IMR-90 (cell line): ENCODE measurements around the gene TBC1D9. TPM values are rescaled to one million over a fixed set of nuclear protein-coding genes. Genes with fewer than 3 reads are reported as not detected.

ENCODE experiments used
- ATAC-seq: fragments of 200-7000 bp; cut with Tn5 transposase; 2 replicates; pipeline ENCODE4 v1.9.1; 2020; ENCODE audit warnings: low read depth, mild to moderate bottlenecking, moderate library complexity
- BruUV-seq: library from RNA; stranded (reverse); fragments of 400-500 nt; replicated peaks from 2 replicates; lab custom pipeline; 2021; lab: Mats Ljungman, UMichigan
- CTCF ChIA-PET: fragments of 300-600 bp; formaldehyde crosslinking; extraction: SDS; loops from one replicate; lab custom pipeline; 2021; ENCODE audit warnings: antibody characterized with exemption; lab: Yijun Ruan, JAX
- POLR2A ChIA-PET: fragments of 300-600 bp; sonication (Branson Sonifier 250); formaldehyde crosslinking; loops from one replicate; lab custom pipeline; 2022; ENCODE audit warnings: antibody characterized with exemption; ENCODE audit not compliant: unreplicated experiment; lab: Charles Lee
- DNase-seq: peaks from one replicate; pipeline ENCODE4 v3.0.0; 2013
- H2AFZ ChIP-seq: replicated peaks from 2 replicates; pipeline ENCODE3; 2013; ENCODE audit warnings: low read length, mild to moderate bottlenecking; ENCODE audit not compliant: poor library complexity
- H2AK5ac ChIP-seq: 2 replicates; pipeline ENCODE4 v1.6.1; 2013; ENCODE audit warnings: low read depth, low read length, inconsistent platforms
- H2AK9ac ChIP-seq: replicated peaks from 2 replicates; pipeline ENCODE3; 2013; ENCODE audit warnings: mild to moderate bottlenecking, low read depth, low read length, moderate library complexity; ENCODE audit not compliant: poor library complexity
- H2BK120ac ChIP-seq: 2 replicates; pipeline ENCODE4 v1.6.1; 2013; ENCODE audit warnings: low read depth, low read length, inconsistent platforms
- H2BK15ac ChIP-seq: 3 replicates; pipeline ENCODE4 v1.6.1; 2013; ENCODE audit warnings: low read depth, low read length, inconsistent platforms
- H2BK20ac ChIP-seq: 2 replicates; pipeline ENCODE4 v1.6.1; 2013; ENCODE audit warnings: low read depth, mild to moderate bottlenecking, inconsistent platforms, low read length, moderate library complexity
- H2BK5ac ChIP-seq: 2 replicates; pipeline ENCODE4 v1.6.1; 2013; ENCODE audit warnings: mild to moderate bottlenecking, low read depth, low read length, inconsistent platforms; ENCODE audit not compliant: poor library complexity, severe bottlenecking
- H3K14ac ChIP-seq: replicated peaks from 2 replicates; pipeline ENCODE4 v1.6.1; 2013; ENCODE audit warnings: low read depth, low read length, inconsistent platforms
- H3K18ac ChIP-seq: 2 replicates; pipeline ENCODE4 v1.6.1; 2013; ENCODE audit warnings: low read depth, low read length, control low read depth
- H3K23ac ChIP-seq: 2 replicates; pipeline ENCODE4 v1.6.1; 2013; ENCODE audit warnings: low read depth, low read length, inconsistent platforms
- H3K27ac ChIP-seq: 2 replicates; pipeline ENCODE4 v1.5.1; 2013; ENCODE audit warnings: mild to moderate bottlenecking, control low read depth, low read length; ENCODE audit not compliant: insufficient read depth
- H3K27me3 ChIP-seq: 2 replicates; pipeline ENCODE4 v1.6.1; 2013; ENCODE audit warnings: low read length; ENCODE audit not compliant: control insufficient read depth, insufficient read depth
- H3K36me3 ChIP-seq: 2 replicates; pipeline ENCODE4 v1.6.1; 2013; ENCODE audit warnings: low read length, mixed read lengths; ENCODE audit not compliant: control insufficient read depth, insufficient read depth
- H3K4ac ChIP-seq: 2 replicates; pipeline ENCODE4 v1.6.1; 2013; ENCODE audit warnings: low read depth, low read length, inconsistent platforms
- H3K4me1 ChIP-seq: 2 replicates; pipeline ENCODE4 v1.6.1; 2013; ENCODE audit warnings: low read length, mixed read lengths; ENCODE audit not compliant: control insufficient read depth, insufficient read depth
- H3K4me2 ChIP-seq: 2 replicates; pipeline ENCODE4 v1.6.1; 2013; ENCODE audit warnings: low read depth, mild to moderate bottlenecking, control low read depth, low read length, moderate library complexity
- H3K4me3 ChIP-seq: 2 replicates; pipeline ENCODE4 v1.5.1; 2013; ENCODE audit warnings: low read depth, mild to moderate bottlenecking, control low read depth, low read length, moderate library complexity; ENCODE audit not compliant: insufficient read depth
- H3K56ac ChIP-seq: 2 replicates; pipeline ENCODE4 v1.6.1; 2013; ENCODE audit warnings: low read length, inconsistent platforms; ENCODE audit not compliant: insufficient read depth; ENCODE audit errors: extremely low read depth
- H3K79me1 ChIP-seq, 2 experiments: 2 replicates each; pipeline ENCODE4 v1.6.1; 2013; ENCODE audit warnings: low read length in 2 of 2, inconsistent platforms in 1 of 2, low read depth in 1 of 2
- H3K9ac ChIP-seq: 2 replicates; pipeline ENCODE4 v1.6.1; 2013; ENCODE audit warnings: low read depth, low read length, control low read depth
- H3K9me1 ChIP-seq: 2 replicates; pipeline ENCODE4 v1.6.1; 2013; ENCODE audit warnings: low read length, inconsistent platforms; ENCODE audit not compliant: insufficient read depth
- H3K9me3 ChIP-seq: 2 replicates; pipeline ENCODE4 v1.6.1; 2013; ENCODE audit warnings: low read length; ENCODE audit not compliant: control insufficient read depth, insufficient read depth
- H4K20me1 ChIP-seq: 2 replicates; pipeline ENCODE4 v1.6.1; 2013; ENCODE audit warnings: low read length, inconsistent platforms; ENCODE audit not compliant: insufficient read depth
- H4K5ac ChIP-seq: 2 replicates; pipeline ENCODE4 v1.6.1; 2013; ENCODE audit warnings: mild to moderate bottlenecking, low read depth, low read length, control low read depth
- H4K8ac ChIP-seq, 2 experiments: 2 replicates each; pipeline ENCODE4 v1.6.1; 2013; ENCODE audit warnings: low read depth in 2 of 2, low read length in 2 of 2, control low read depth in 1 of 2, inconsistent platforms in 1 of 2
- H4K91ac ChIP-seq: 2 replicates; pipeline ENCODE4 v1.6.1; 2013; ENCODE audit warnings: low read depth, low read length, inconsistent platforms; ENCODE audit not compliant: insufficient read depth
- CEBPB ChIP-seq: IDR thresholded peaks from 2 replicates; pipeline ENCODE4 v1.6.1; 2012; ENCODE audit warnings: low read depth, low read length, improper control_type of control experiment
- CHD1 ChIP-seq: IDR thresholded peaks from 2 replicates; pipeline ENCODE4 v1.6.1; 2012; ENCODE audit warnings: low read depth, low read length, improper control_type of control experiment
- FOS ChIP-seq: fragments of 150-350 bp; IDR thresholded peaks from 2 replicates; pipeline ENCODE4 v1.6.1; 2016; ENCODE audit warnings: low read depth, low read length
- MXI1 ChIP-seq: IDR thresholded peaks from 2 replicates; pipeline ENCODE4 v1.6.1; 2012; ENCODE audit warnings: low read depth, mild to moderate bottlenecking, low read length, moderate library complexity, borderline replicate concordance
- POLR2A ChIP-seq: IDR thresholded peaks from 2 replicates; pipeline ENCODE4 v1.6.1; 2012; ENCODE audit warnings: mild to moderate bottlenecking, low read depth, low read length
- RAD21 ChIP-seq: IDR thresholded peaks from 2 replicates; pipeline ENCODE4 v1.6.1; 2012; ENCODE audit warnings: low read length, improper control_type of control experiment
- RCOR1 ChIP-seq: IDR thresholded peaks from 2 replicates; pipeline ENCODE4 v1.6.1; 2012; ENCODE audit warnings: mild to moderate bottlenecking, low read length, improper control_type of control experiment; ENCODE audit not compliant: insufficient replicate concordance
- SMC3 ChIP-seq: fragments of 150-350 bp; IDR thresholded peaks from 2 replicates; pipeline ENCODE4 v1.6.1; 2016; ENCODE audit warnings: low read depth, mild to moderate bottlenecking, antibody characterized with exemption, low read length, moderate library complexity
- WGBS, 2 experiments: methylation state at CpG; one replicate each; pipeline versions ENCODE4 v1.1.5 to v1.1.7; 2013; ENCODE audit warnings: missing lambda C conversion rate in 2 of 2; ENCODE audit not compliant: insufficient read length in 1 of 2; ENCODE audit errors: extremely low coverage in 2 of 2; 5-methylcytosine and 5-hydroxymethylcytosine counted together
- dilution Hi-C: fragments of 300-500 bp; cut with HindIII; formaldehyde crosslinking; loops from one replicate; pipeline ENCODE4 v1.14.3; 2018; ENCODE audit warnings: low sequenced_read_pairs; ENCODE audit not compliant: unreplicated experiment
- in situ Hi-C: fragments of 300-500 bp; cut with MboI; formaldehyde crosslinking; loops from 3 replicates; pipeline ENCODE4 v1.14.3; 2019; ENCODE audit warnings: low sequenced_read_pairs, inconsistent platforms, mixed read lengths
- intact Hi-C: fragments of 100-400 bp; cut with micrococcal nuclease; formaldehyde crosslinking; loops from 2 replicates; pipeline ENCODE4 v1.10.0; 2022
- polyA plus RNA-seq, 3 experiments: library from polyadenylated mRNA; depleted of rRNA; stranded (reverse); fragments of >200 nt; gene quantifications; 2 replicates each; pipeline ENCODE4 v1.2.3, GENCODE V29; 2012; ENCODE audit warnings: low replicate concordance in 1 of 3
- total RNA-seq: library from RNA; depleted of rRNA; stranded (reverse); fragments of >200 nt; gene quantifications from 2 replicates; pipeline ENCODE4 v1.2.3, GENCODE V29; 2012
- TF ChIP-seq, protein P1 (sequence below): conservative IDR thresholded peaks from 2 replicates; pipeline ENCODE4 v1.5.1; 2012; ENCODE audit warnings: mild to moderate bottlenecking, low read depth, low read length, improper control_type of control experiment
- TF ChIP-seq, protein P2 (sequence below): fragments of 150-350 bp; IDR thresholded peaks from 2 replicates; pipeline ENCODE4 v1.6.1; 2017; ENCODE audit warnings: mild to moderate bottlenecking, antibody characterized with exemption, low read length, low read depth

TBC1D9 gene
- total and polyA plus RNA-seq, 2 of the 4 experiments (the other 2 are of a cell fraction): 11.7 to 15.2 TPM

DNA sequence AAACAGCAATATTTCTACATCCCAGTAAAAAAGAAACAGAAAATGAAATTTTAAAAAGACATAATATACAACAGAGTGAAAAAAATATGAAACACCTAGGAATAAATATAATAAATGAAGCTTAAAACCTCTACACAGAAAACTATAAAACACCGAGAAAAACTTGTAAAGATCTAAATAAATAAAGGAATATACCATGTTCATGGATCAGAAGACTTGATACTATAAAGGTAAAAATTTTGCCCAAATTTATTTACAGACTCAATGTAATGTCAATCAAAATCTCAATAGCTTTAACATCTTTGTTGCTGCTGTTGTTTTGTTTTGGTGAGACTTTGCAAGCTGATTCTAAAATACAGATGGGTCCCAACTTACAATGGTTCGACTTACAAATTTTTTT lies 5.7 kb downstream of the TBC1D9 start:
- DNase-seq (no peak), ATAC-seq (no peak)
- ChIA-PET POLR2A (interaction anchor here (0.6 kb wide), 1 partner anchor 20 kb away, joined by 3 read pairs; no protein-coding TSS in a partner anchor), CTCF (interaction anchor here (0.6 kb wide), 1 partner anchor 110 kb away, joined by 3 read pairs; no protein-coding TSS in a partner anchor)
- no peak overlapping the region for H2BK5ac ChIP-seq
- no peaks in the 10 kb centered on the region for H3K4me1 ChIP-seq
- dilution Hi-C loops: no loop called here
- H4K8ac ChIP-seq: no peak overlapping the region
- intact Hi-C loops: loop anchor here (5.0 kb wide), 1 partner anchor 382 kb away; the partner anchor contains the start of gene RNF150
- no peaks in the 10 kb centered on the region for H3K27me3 ChIP-seq
- H3K4me3 ChIP-seq: no peak overlapping the region
- H4K20me1 ChIP-seq: no peaks in the 10 kb centered on the region
- H3K9ac ChIP-seq: no peak overlapping the region
- no peak overlapping the region for H3K4ac ChIP-seq
- H3K18ac ChIP-seq: no peak overlapping the region
- H4K91ac ChIP-seq: no peak overlapping the region
- H2BK15ac ChIP-seq: no peak overlapping the region
- no peak overlapping the region for H2BK120ac ChIP-seq
- in situ Hi-C loops: no loop called here
- no peak overlapping the region for H3K4me2 ChIP-seq
- H3K56ac ChIP-seq: no peak overlapping the region
- no peak overlapping the region for H3K23ac ChIP-seq
- peaks cover 2% of the 10 kb centered on the region; the same call in 1 of the 2 replicates for H3K9me3 ChIP-seq
- H2AK5ac ChIP-seq: no peak overlapping the region
- no peak overlapping the region for H4K5ac ChIP-seq
- no peak overlapping the region for H3K27ac ChIP-seq
- TF ChIP-seq CEBPB: no peak
- TF ChIP-seq RCOR1: no peak
- TF ChIP-seq FOS: no peak
- no peak for TF ChIP-seq CHD1
- TF ChIP-seq, protein P1, sequence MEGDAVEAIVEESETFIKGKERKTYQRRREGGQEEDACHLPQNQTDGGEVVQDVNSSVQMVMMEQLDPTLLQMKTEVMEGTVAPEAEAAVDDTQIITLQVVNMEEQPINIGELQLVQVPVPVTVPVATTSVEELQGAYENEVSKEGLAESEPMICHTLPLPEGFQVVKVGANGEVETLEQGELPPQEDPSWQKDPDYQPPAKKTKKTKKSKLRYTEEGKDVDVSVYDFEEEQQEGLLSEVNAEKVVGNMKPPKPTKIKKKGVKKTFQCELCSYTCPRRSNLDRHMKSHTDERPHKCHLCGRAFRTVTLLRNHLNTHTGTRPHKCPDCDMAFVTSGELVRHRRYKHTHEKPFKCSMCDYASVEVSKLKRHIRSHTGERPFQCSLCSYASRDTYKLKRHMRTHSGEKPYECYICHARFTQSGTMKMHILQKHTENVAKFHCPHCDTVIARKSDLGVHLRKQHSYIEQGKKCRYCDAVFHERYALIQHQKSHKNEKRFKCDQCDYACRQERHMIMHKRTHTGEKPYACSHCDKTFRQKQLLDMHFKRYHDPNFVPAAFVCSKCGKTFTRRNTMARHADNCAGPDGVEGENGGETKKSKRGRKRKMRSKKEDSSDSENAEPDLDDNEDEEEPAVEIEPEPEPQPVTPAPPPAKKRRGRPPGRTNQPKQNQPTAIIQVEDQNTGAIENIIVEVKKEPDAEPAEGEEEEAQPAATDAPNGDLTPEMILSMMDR: no peak
- no peak for TF ChIP-seq MXI1
- no peak for TF ChIP-seq SMC3
- no peak for TF ChIP-seq POLR2A
- TF ChIP-seq, protein P2, sequence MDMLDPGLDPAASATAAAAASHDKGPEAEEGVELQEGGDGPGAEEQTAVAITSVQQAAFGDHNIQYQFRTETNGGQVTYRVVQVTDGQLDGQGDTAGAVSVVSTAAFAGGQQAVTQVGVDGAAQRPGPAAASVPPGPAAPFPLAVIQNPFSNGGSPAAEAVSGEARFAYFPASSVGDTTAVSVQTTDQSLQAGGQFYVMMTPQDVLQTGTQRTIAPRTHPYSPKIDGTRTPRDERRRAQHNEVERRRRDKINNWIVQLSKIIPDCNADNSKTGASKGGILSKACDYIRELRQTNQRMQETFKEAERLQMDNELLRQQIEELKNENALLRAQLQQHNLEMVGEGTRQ: no peak
- TF ChIP-seq RAD21: no peak
- no peak overlapping the region for H2AK9ac ChIP-seq
- no peak overlapping the region for H3K14ac ChIP-seq
- no peaks in the 10 kb centered on the region for H3K36me3 ChIP-seq
- H2BK20ac ChIP-seq: no peak overlapping the region
- H2AFZ ChIP-seq: no peak overlapping the region
- no TSS peak for BruUV-seq
- peaks cover 8 to 11% of the 10 kb centered on the region in 2 experiments; a peak in 3 of 4 replicates for H3K79me1 ChIP-seq
- no CpG with 5 or more reads among the region's 2 CpGs for WGBS, 2 experiments
- no peaks in the 10 kb centered on the region; the same call in 1 of the 2 replicates for H3K9me1 ChIP-seq
